GM12878 (cell line): ENCODE results near the gene BAX.

Experiments used
- ASH2L ChIP-seq: fragments of 300-600, 200-600 bp; sonication (generic); IDR thresholded peaks from 2 replicates; pipeline ENCODE4 v1.6.1; 2017; ENCODE audit warnings: low read depth, mild to moderate bottlenecking, borderline replicate concordance
- CHD4 ChIP-seq: fragments of 200-600 bp; sonication (generic); IDR thresholded peaks from 2 replicates; pipeline ENCODE4 v1.6.1; 2016; ENCODE audit warnings: mild to moderate bottlenecking
- CTCF ChIP-seq, 3 experiments: IDR thresholded peaks in 2 of 3; conservative IDR thresholded peaks in 1 of 3; 2 replicates each; pipeline ENCODE4 v1.5.1; 2011; ENCODE audit warnings: low read depth in 3 of 3, low read length in 3 of 3, mild to moderate bottlenecking in 3 of 3, control low read depth in 2 of 3, moderate library complexity in 2 of 3, inconsistent platforms in 1 of 3, mixed read lengths in 1 of 3; ENCODE audit not compliant: control insufficient read depth in 2 of 3, insufficient read depth in 1 of 3; ENCODE audit errors: extremely low read depth in 1 of 3
- ESRRA ChIP-seq: IDR thresholded peaks from 2 replicates; pipeline ENCODE4 v1.6.1; 2012; ENCODE audit warnings: mild to moderate bottlenecking, low read length, improper control_type of control experiment
- POLR2A ChIP-seq: IDR thresholded peaks from 2 replicates; pipeline ENCODE4 v1.6.1; 2011; ENCODE audit warnings: low read depth, mild to moderate bottlenecking, low read length
- RFX5 ChIP-seq: IDR thresholded peaks from 2 replicates; pipeline ENCODE4 v1.6.1; 2011; ENCODE audit warnings: low read depth, low read length, improper control_type of control experiment
- SMARCA5 ChIP-seq: fragments of 450-650 bp; IDR thresholded peaks from 2 replicates; pipeline ENCODE4 v1.6.1; 2017; ENCODE audit warnings: mild to moderate bottlenecking
- SPI1 ChIP-seq: IDR thresholded peaks from 2 replicates; pipeline ENCODE4 v1.6.1; 2011; ENCODE audit warnings: low read depth, mild to moderate bottlenecking, low read length, moderate library complexity, borderline replicate concordance; ENCODE audit not compliant: insufficient read depth
- TAF1 ChIP-seq: IDR thresholded peaks from 2 replicates; pipeline ENCODE4 v1.6.1; 2011; ENCODE audit warnings: mild to moderate bottlenecking, low read depth, low read length, borderline replicate concordance
- TF ChIP-seq, protein P1 (sequence below): fragments of 450-650 bp; formaldehyde crosslinking; IDR thresholded peaks from 2 replicates; pipeline ENCODE4 v1.5.0; 2022; ENCODE audit warnings: mild to moderate bottlenecking, missing genetic modification characterization

- peak; percentile 43 to 81 (median 65) for TF ChIP-seq CTCF (IDR thresholded peaks at IDR 0.05 in 2 of 3, conservative IDR thresholded peaks at IDR 0.05 in 1 of 3; ENCODE audit: control insufficient read depth in 2 of 3, extremely low read depth in 1 of 3, insufficient read depth in 1 of 3, low read depth in 3 of 3, low read length in 3 of 3)
- TF ChIP-seq ESRRA, result no peak
- no peak for TF ChIP-seq RFX5
- no peak for TF ChIP-seq POLR2A
- no peak for TF ChIP-seq ASH2L
- TF ChIP-seq, protein P1, sequence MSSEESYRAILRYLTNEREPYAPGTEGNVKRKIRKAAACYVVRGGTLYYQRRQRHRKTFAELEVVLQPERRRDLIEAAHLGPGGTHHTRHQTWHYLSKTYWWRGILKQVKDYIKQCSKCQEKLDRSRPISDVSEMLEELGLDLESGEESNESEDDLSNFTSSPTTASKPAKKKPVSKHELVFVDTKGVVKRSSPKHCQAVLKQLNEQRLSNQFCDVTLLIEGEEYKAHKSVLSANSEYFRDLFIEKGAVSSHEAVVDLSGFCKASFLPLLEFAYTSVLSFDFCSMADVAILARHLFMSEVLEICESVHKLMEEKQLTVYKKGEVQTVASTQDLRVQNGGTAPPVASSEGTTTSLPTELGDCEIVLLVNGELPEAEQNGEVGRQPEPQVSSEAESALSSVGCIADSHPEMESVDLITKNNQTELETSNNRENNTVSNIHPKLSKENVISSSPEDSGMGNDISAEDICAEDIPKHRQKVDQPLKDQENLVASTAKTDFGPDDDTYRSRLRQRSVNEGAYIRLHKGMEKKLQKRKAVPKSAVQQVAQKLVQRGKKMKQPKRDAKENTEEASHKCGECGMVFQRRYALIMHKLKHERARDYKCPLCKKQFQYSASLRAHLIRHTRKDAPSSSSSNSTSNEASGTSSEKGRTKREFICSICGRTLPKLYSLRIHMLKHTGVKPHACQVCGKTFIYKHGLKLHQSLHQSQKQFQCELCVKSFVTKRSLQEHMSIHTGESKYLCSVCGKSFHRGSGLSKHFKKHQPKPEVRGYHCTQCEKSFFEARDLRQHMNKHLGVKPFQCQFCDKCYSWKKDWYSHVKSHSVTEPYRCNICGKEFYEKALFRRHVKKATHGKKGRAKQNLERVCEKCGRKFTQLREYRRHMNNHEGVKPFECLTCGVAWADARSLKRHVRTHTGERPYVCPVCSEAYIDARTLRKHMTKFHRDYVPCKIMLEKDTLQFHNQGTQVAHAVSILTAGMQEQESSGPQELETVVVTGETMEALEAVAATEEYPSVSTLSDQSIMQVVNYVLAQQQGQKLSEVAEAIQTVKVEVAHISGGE (CRISPR knock-in tag), result no peak
- no peak for TF ChIP-seq SMARCA5
- TF ChIP-seq TAF1, result no peak
- TF ChIP-seq CHD4, result no peak
- no peak for TF ChIP-seq SPI1
Measured at GRCh38 chr19:48999481-49000325, 45.0 kb downstream of the BAX start.
